Activated naive CD4-positive, alpha-beta T cell (primary cell): ENCODE measurements around the gene MUC4.
"Not testable (repeated sequence)": the region's sequence is repeated elsewhere in the genome, so short reads cannot be mapped to it uniquely, and the experiment has no call there.

ENCODE experiments used
- DNase-seq, 4 experiments: peaks; one replicate each; lab custom pipeline; 2025; lab: John Stamatoyannopoulos, UW

MUC4 gene

DNA sequence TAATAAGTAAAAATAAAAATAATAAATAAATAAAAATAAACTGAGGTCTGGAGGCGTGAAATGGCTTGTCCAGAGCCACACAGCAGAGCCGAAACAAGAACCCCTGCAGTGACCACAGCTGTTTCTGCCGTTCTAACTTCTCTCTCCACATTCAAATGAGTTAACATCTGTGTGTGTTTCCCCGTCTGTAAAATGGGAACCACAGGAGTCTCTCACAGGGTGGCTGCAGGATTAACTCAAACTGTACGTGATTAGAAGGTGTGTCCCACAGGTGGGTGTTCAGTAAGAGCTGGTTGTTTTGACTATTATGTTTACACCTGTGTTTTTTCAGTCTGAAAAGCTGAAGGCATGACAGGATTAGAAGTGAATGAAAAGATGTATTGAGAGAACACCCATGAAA, 27.0 kb upstream of the MUC4 start:
- DNase-seq: no peak

DNA sequence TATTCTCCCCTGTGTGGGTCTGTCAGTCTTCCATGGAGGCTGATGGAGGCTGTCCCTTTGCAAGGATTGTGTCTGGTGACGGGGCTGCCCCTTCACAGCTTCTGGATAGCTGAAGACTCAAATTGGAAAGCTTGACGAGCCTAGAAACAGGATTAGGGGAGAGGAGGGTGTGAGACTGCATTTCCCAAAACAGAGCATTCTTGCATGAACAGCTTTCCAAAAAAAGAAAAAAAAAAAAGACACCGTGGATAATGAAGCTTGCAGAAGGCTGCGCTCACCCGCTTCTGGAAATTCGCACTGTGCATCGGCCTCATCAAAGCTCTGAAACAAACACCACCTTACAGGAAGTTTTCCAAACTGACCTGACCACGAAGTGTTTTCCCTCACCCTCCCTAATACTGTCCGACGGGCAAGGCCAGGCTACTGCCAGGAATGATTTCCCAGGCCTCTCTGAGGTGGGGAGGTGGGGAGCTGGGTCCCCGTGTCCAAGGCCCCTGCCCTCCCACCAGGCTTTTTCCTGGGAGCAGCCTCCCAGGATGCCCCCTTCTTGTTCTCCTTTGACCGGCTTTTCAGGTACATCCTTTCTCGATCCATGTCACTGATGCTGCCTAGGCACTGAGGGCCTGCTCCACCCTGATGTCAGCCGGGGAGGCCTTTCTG, 24.9 kb upstream of the MUC4 start:
- DNase-seq: no peak

DNA sequence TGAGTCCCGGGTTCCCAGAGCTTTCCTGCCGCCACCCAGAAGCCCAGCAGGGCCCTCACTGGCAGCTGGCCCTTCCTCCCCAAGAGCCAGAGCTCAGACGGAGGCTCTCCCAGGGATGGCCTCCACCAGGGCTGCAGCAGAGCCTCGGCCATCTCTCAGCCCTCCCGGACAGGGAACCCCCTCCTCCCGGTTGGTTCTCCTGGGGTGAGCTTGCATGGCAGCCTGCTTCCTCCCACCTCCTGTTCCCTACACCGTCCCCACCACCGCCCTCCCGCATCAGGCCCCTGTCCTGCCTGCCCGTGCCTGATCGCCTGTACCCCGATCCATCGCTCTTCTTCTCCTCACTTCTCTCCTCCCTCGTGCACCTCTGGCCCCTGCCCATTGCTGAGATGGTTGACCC, 24.1 kb upstream of the MUC4 start:
- DNase-seq: no peak

- DNase-seq: no peak
Observed at GRCh38 chr3:195834675-195835583, 23.2 kb upstream of the MUC4 start.

DNA sequence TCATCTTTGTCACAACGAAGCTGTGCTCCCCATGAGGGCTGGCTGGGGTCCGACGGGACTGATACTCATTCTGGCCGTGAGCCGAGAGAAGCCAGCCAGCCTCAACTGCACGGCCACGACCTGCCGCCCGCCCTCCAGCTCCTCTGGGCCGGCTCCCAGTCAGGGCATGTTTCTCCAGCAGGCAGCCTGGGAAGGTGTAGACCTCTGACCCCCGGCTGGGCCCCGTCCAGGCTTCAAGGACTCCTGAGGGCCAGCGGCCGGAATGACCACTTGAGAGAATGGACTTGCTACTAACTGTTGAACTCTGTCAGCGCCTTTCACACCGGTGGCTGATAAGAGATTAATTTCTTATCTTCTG, 18.1 kb upstream of the MUC4 start:
- no peak for DNase-seq

- no peak for DNase-seq
Observed at GRCh38 chr3:195828762-195829161, 17.0 kb upstream of the MUC4 start.

DNA sequence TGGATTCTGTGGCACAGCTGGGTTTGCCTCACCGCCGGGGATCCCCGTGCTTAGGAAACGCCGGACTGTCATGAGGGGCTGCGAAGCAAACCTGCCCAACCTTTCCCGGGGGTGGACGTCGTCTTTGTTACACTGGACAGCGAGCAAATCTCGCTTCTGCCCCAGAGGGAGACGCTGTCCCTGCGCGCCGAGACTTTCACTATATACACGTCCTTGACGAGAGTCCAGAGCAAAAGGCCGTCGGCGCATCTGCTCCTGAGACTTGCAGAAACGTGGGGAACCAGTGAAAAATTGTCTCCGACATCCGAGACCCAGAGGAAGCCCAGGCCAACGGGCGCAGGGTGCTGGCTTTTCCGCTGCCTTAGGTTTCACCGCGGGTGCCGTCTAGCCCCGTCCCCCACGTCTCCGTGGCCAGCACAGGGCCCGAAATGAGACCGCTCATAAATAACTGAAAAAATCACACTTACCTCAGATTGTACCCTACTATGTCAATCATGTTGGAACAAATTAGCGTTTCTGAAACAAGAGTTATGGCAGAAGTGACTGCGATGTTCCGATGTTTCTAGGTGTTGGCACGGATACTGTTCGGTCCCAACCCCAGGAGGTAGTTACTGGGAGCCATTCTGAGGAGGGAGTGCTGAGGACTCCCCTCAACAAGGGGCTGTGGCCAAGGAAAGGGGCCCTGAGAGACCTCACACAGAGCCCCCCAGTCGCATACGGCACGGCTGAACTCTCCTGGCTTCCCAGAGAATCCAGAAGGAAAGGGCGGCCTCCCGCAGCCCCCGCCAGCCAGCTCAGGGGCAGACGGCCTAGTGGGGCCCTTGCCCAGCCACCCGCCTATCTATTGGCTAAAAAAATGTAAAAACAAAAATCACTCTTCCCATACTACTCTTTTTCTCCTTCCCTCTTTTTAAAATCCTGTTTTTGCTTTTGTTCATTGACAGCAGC, 14.4 kb upstream of the MUC4 start:
- DNase-seq: no peak

GRCh38 chr3:195825191-195825588, 13.5 kb upstream of the MUC4 start:
- DNase-seq: no peak

DNA sequence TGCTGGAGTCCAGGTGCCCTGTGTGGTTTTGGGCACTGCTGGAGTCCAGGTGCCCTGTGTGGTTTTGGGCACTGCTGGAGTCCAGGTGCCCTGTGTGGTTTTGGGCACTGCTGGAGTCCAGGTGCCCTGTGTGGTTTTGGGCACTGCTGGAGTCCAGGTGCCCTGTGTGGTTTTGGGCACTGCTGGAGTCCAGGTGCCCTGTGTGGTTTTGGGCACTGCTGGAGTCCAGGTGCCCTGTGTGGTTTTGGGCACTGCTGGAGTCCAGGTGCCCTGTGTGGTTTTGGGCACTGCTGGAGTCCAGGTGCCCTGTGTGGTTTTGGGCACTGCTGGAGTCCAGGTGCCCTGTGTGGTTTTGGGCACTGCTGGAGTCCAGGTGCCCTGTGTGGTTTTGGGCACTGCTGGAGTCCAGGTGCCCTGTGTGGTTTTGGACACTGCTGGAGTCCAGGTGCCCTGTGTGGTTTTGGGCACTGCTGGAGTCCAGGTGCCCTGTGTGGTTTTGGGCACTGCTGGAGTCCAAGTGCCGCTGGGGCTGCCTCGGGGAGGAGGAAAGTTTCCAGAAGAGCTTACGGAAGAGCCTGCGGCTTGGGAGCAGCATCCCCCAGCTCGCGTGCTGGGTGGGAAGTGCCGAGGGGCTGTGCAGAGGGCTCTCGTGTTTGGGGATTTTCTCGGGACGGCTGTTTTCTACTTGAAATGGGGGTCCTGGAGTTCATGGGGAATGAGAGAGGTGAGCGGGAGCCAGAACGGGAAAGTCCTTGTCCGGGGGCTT, 12.9 kb upstream of the MUC4 start:
- DNase-seq: not testable (repeated sequence)

DNA sequence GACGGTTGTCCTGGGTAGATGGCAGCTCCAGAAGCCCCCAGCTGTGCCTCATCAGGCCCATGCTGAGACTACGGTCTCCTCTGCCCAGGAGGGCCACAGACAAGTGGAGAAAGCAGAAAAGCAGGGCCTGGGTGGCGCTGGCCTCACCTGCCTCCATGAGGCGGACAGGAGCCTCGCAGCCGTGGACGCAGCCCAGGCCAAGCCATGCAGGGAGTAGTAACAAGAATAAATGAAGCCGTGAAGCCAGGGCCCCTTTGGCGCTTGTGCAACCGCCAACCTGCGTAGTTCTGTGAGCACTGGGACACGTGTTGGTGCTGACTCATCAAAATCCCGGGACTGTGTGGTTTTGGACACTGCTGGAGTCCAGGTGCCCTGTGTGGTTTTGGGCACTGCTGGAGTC, 12.3 kb upstream of the MUC4 start:
- DNase-seq: no peak

GRCh38 chr3:195823280-195823679, 11.6 kb upstream of the MUC4 start:
- DNase-seq: no peak

- DNase-seq: no peak
Observed at GRCh38 chr3:195822131-195822696, 10.5 kb upstream of the MUC4 start.

- no peak for DNase-seq
Observed at GRCh38 chr3:195821403-195822130, 9.8 kb upstream of the MUC4 start.

DNA sequence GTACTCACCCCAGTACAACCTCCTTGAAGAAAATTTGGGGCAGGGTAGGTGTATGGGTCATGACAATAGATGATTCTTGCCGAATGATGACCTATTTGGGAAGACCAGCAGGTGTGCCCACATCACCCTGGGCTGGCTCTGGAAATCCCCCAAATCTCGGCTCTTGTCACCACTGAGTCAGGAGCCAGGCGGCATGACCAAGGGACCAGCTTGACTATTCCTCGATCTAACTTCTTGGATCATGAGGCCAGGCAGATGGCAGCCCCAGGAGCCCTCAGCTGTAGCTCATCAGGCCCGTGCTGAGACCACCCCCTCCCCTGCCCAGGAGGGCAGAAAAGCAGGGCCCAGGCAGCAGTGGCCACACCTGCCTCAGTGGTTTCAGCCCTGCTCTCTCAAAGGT, 9.2 kb upstream of the MUC4 start:
- no peak for DNase-seq

- no peak for DNase-seq
Observed at GRCh38 chr3:195820186-195820585, 8.5 kb upstream of the MUC4 start.

DNA sequence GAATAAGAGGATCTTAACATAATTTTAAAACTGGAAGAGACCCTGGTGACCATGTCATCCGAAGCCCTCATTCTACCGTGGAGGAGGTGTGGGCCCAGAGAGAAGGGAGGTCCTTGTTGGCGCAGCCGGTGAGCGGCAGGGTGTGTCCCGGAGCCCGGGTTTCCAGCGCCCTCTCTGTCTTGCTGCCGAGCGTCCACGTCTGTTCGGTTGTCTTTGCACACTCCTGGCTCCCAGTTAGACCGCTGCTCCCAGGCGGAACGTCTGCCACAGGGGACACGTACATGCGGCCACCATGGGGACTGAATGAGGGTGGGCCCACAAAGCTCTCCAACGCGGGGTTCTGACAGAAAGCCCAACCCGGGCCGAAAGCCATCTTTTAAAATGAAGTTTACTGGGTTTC, 6.6 kb upstream of the MUC4 start:
- no peak for DNase-seq

- DNase-seq: no peak
Observed at GRCh38 chr3:195817578-195818135, 5.9 kb upstream of the MUC4 start.

GRCh38 chr3:195816276-195816913, 4.7 kb upstream of the MUC4 start:
- not testable (repeated sequence) for DNase-seq

- no peak for DNase-seq
Observed at GRCh38 chr3:195815169-195815771, 3.5 kb upstream of the MUC4 start.
